GM20000 (cell line): ENCODE results near the gene RIIAD1.
A peak's percentile ranks its signal among the peaks of the same experiment; 100 is the strongest.

Source experiments
- DNase-seq: peaks from one replicate; pipeline ENCODE4 v3.0.0; 2012; ENCODE audit warnings: low spot score
- TF ChIP-seq, protein P1 (sequence below): IDR thresholded peaks from 2 replicates; pipeline ENCODE4 v1.5.1; 2012; ENCODE audit warnings: mild to moderate bottlenecking, control low read depth; ENCODE audit errors: extremely low read depth, missing control alignments

The RIIAD1 gene

DNA sequence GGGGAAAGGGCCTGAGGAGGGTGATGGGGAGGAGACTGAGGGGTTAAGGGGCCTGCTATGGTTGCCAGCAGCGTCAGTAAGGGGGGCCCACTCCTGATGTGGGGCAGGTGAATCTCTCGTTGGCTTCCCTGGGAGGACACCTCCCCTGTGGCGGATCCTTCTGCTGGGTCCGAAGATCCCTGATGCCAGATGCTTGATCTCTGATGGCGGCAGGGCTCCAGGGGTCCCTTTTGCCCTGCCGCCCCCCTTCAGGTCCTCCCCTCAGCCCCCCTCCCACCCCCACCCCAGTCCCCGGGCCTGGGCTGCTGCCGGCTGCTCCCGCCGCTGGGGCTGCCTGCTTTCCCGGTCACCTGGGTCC is 4.9 kb upstream of the RIIAD1 start:
- TF ChIP-seq, protein P1, sequence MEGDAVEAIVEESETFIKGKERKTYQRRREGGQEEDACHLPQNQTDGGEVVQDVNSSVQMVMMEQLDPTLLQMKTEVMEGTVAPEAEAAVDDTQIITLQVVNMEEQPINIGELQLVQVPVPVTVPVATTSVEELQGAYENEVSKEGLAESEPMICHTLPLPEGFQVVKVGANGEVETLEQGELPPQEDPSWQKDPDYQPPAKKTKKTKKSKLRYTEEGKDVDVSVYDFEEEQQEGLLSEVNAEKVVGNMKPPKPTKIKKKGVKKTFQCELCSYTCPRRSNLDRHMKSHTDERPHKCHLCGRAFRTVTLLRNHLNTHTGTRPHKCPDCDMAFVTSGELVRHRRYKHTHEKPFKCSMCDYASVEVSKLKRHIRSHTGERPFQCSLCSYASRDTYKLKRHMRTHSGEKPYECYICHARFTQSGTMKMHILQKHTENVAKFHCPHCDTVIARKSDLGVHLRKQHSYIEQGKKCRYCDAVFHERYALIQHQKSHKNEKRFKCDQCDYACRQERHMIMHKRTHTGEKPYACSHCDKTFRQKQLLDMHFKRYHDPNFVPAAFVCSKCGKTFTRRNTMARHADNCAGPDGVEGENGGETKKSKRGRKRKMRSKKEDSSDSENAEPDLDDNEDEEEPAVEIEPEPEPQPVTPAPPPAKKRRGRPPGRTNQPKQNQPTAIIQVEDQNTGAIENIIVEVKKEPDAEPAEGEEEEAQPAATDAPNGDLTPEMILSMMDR, result no peak
- DNase-seq, result no peak

DNA sequence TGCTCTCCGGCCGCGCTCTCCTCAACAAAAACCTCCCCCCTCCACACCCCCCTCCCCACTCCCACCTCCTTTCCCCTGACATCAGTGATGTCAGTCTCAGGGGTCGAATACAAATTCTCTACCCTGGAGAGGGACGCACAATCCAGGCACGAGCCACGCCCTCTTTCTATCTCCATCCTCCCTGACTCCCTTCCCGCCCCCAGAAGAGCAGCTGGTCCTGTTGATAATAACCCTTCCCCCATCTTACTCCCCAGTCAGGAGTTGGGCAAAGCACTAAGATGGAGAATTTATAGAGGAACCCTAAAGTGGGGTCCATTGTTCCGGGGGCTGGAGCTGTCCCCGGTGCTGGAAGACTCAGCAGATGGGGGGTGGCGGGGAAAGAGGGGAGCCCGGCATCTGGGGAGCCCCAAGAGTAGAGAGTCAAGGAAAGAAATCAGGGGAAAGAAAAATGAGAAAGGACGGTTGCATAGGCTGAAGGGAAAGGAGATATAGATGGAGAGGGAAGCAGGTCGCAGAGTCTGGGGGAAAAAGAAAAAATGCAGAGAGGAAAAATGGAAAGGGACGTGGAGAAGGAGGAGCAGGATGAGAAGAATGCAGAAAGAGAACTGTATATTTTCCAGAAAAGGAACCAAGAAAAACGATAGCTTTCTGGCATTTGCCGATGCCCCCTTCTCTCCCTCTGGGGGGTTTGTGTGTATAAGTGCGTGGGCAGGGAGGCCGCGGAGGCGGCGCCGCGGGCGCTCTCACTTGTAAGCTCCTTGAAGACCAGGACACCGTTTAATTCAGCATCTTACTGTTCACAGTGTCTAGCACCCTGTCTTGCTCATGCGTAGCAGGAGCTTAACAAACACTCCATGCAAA is 4.3 kb upstream of the RIIAD1 start, which contains the start of gene CELF3:
CELF3 (minus strand) TSS at position 33 of the 861 bp plus-strand sequence. CDS start 783 bp downstream, outside the sequence.
- no peak for DNase-seq
- TF ChIP-seq, protein P1, result no peak

DNA sequence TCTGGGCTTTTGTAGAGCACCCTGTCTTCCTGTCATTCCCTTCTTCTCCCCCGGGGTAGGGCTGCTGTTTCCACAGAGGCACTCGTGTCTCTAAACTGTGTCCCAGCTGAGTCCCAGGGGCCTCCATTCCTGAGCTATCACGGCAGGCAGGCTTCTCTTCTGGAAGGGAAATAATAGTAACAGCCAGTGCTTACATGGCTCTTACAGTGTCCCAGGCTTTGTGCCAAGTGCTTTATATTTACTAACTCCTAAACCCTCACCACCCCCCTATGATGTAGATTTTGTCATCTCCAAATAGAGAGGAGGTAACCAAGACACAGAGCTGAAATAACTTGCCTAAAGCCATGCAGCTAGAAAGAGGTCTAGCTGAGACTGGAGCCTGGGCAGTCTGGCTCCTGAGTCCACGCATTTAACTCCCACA is 3.3 kb upstream of the RIIAD1 start:
- TF ChIP-seq, protein P1, result no peak

DNA sequence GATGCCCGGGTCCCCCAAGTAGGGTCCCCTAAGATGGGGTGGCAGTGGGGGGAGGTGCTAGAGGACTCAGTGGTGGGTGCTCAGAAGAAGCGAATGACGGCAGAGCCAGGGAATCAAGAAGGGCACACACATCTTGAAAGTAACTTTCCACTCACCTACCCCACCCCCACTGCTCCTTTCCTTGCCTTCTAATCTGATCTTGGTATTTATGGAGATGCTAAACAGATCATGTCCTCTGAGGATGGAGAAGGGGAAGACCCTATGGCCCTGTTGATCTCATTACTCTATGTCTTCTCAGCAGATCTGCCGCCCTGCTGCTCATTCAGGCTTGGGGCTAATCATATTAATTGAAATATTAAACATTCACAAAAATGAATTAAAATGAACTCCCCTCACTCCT is 2.7 kb upstream of the RIIAD1 start:
- TF ChIP-seq, protein P1, result no peak
- DNase-seq, result no peak

More for the DNA sequence above, 3.3 kb upstream of the RIIAD1 start:
- DNase-seq, result no peak

DNA sequence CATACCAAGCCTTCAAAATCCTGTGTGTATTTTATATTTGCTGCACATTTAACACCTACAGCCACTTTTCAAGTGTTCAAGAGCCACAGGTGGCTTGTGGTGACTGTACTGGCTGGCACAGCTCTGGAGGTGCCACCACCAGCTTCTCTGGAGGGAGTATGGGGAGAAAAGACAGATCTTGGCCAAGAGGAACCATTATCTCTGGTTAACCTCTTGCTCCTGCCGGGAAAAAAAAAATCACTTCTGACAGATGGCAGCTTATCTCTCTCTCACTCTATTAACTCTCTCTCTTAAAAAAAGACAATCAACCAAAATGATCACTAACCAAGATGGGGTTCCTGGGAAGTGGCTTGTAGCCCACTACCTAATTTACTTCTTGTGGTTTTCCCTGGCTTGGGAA is 1.2 kb upstream of the RIIAD1 start:
- TF ChIP-seq, protein P1, result no peak
- DNase-seq, result no peak

DNA sequence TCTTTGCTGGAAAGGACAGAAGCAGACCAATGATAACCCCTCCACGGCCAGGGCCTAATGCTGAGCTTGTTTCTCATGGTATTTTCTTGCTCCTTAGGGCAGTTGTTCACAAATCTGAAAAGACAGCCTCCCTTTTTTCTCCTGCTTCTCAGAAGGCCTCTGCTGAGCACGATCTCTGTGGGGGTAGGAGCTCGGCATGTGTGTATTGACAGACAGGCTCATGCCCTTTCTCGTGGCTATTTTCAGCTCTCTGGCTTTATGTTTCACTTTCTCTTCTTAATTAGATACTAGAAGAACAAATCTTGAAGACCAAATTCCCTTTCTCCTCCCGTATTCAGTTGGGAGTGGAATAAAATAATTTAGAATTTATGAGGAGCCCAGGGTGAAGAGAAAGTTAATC is 768 bp upstream of the RIIAD1 start:
- TF ChIP-seq, protein P1, result no peak
- peak; percentile 85 for DNase-seq

DNA sequence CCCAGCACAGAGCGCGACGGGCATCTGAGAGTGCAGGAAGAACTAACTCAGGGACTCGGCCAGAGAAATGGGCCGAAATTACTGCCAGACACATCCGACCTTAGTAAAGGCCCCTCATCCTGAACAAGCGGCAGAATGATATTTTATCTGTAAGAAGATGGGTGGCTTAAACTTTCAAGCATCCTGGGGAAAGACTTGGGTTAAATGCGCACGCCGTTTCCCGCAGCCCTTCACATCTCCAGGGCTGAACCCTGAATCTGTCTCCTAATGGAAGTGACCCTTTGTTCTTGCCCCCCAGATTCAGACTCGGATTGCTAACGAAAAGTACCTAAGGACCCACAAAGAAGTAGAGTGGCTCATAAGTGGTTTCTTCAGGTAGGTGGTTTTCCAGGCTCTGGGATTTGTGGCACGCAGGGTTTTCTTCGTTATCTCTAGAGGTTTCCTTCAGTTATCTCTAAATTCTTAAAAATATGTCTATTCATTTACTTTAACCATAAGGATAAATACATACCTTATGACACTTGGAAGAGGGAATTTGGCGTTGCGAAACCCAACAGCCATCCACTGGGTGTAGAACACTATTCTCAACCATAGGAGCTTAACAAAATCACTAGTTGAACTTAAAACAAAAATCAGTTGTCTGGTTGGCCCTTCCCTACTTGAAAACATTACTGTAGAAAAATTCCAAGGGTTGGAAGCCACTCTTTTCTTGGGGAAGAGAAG is 627 bp downstream of the RIIAD1 start:
- TF ChIP-seq, protein P1, result no peak
- peak; percentile 5 for DNase-seq
